Erythroblast (primary cell): Measurements from ENCODE around the gene METTL24.

Source experiments
- GATA1 ChIP-seq: IDR thresholded peaks from 2 replicates; pipeline ENCODE4 v1.6.1; 2011; ENCODE audit warnings: low read depth, mild to moderate bottlenecking, control low read depth, low read length, moderate library complexity
- POLR2A ChIP-seq: IDR thresholded peaks from 2 replicates; pipeline ENCODE4 v1.6.1; 2011; ENCODE audit warnings: mild to moderate bottlenecking, low read length

- TF ChIP-seq POLR2A (no peak), GATA1 (no peak)
Observed at GRCh38 chr6:110331390-110331789, 26.8 kb downstream of the METTL24 start.
